ENCODE results near the gene CDC5L. TPM values are rescaled to one million over a fixed set of nuclear protein-coding genes. Genes with fewer than 3 reads are reported as not detected.

Gene CDC5L
- total RNA-seq, 1 experiment from 2014 or later: 24.6 TPM

DNA sequence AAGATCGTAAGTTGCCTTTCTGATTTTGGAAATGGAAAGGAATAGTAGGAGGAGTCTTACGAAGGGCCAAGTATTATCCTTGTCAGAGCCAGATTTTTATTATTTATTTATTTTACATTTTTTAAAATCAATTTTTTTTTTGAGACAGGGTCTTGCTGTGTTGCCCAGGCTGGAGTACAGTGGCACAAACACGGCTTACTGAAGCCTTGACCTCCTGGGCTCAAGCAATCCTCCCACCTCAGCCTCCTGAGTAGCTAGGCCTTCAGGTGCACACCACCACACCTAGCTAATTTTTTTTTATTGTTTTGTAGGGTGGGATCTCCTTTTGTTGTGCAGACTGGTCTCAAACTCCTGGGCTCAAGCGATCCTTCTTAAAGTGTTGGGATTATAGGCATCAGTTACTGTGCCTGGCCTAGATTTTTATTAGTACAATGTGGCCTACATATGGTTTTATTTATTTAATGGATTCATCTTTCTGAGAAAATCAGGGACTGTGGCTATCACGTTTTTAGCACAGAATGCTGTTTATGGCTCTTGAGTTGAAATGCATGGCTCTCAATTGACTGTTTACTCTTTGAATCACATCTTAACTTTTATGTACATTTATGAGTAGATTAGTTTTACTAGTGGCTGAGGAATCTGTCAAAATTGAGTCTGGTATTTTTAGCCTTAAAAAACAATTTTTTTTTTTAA lies 16.7 kb downstream of the CDC5L start:
- DNase-seq (ENCODE audit: low read depth, low spot score): no peak
- Histone ChIP-seq H3K9ac (ENCODE audit: low read length) (no peak overlapping the region), H3K36me3 (ENCODE audit: control insufficient read depth in 1 of 2, insufficient read depth in 2 of 2, low read length in 2 of 2) (peaks cover 32 to 41% of the 10 kb centered on the region in 2 experiments), H3K27ac (ENCODE audit: low read depth, low read length) (no peak overlapping the region), H3K4me3 (replicated peaks in 1 of 2; ENCODE audit: low read depth in 1 of 2, low read length in 2 of 2) (no peak overlapping the region), H4K20me1 (ENCODE audit: insufficient read depth) (no peaks in the 10 kb centered on the region), H3K4me1 (ENCODE audit: control insufficient read depth in 1 of 2, insufficient read depth in 2 of 2, low read length in 2 of 2) (no peaks in the 10 kb centered on the region), H3K27me3 (ENCODE audit: insufficient read depth, low read length) (no peaks in the 10 kb centered on the region), H3K4me2 (ENCODE audit: low read length) (no peak overlapping the region), H3K9me2 (ENCODE audit: insufficient read depth) (no peaks in the 10 kb centered on the region), H2AFZ (ENCODE audit: low read depth, low read length, poor library complexity, severe bottlenecking) (no peak overlapping the region), H3K9me3 (ENCODE audit: control insufficient read depth in 1 of 2, insufficient read depth in 1 of 2, low read depth in 1 of 2, low read length in 2 of 2) (no peaks in the 10 kb centered on the region), H3K79me2 (ENCODE audit: insufficient read depth, low read length) (peaks cover 53% of the 10 kb centered on the region)
- TF ChIP-seq SIN3A (IDR thresholded peaks at IDR 0.05; ENCODE audit: low read depth) (no peak), EZH2 (IDR thresholded peaks at IDR 0.05) (no peak)
- ChIA-PET RAD21 (ENCODE audit: low non-redundant PET in 1 of 2, low total read pairs in 2 of 2, uncharacterized antibody in 2 of 2, unreplicated experiment in 2 of 2) (no interaction called here), CTCF (no interaction called here), POLR2A (interaction anchor here (0.6 kb wide), 1 partner anchor 277 kb away, joined by 5 read pairs; the partner anchor contains the start of genes MRPL14 and TMEM63B)
- intact Hi-C loops (cut with micrococcal nuclease): no loop called here
- no TSS peak for BruUV-seq (replicated peaks)
- no peak for ATAC-seq

DNA sequence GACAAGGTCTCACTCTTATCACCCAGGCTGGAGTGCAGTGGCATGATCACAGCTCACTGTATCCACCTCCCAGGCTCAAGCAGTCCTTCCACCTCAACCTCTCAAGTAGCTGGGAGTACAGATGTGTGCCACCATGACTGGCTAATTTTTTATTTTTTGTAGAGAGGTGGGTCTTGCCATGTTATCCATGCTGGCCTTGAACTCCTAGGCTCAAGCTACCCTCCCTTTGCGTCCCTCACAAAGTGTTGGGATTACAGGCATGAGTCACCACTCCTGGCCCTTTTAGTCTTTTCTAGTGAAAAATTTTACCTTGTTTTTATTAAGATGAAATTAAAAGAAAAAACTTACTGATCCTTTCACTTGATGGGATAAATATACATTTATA lies 17.2 kb downstream of the CDC5L start:
- H3K9ac ChIP-seq (ENCODE audit: low read length): no peak overlapping the region
- RAD21 ChIA-PET (ENCODE audit: low non-redundant PET in 1 of 2, low total read pairs in 2 of 2, uncharacterized antibody in 2 of 2, unreplicated experiment in 2 of 2): no interaction called here
- TF ChIP-seq ZNF274 (IDR thresholded peaks at IDR 0.05; ENCODE audit: low read depth, low read length): no peak
- no peak for TF ChIP-seq ZFX (IDR thresholded peaks at IDR 0.05)
- TF ChIP-seq FOSL1 (IDR thresholded peaks at IDR 0.05; ENCODE audit: low read depth): no peak
- TF ChIP-seq SIN3A (IDR thresholded peaks at IDR 0.05; ENCODE audit: low read depth): no peak
- TF ChIP-seq, protein P1, sequence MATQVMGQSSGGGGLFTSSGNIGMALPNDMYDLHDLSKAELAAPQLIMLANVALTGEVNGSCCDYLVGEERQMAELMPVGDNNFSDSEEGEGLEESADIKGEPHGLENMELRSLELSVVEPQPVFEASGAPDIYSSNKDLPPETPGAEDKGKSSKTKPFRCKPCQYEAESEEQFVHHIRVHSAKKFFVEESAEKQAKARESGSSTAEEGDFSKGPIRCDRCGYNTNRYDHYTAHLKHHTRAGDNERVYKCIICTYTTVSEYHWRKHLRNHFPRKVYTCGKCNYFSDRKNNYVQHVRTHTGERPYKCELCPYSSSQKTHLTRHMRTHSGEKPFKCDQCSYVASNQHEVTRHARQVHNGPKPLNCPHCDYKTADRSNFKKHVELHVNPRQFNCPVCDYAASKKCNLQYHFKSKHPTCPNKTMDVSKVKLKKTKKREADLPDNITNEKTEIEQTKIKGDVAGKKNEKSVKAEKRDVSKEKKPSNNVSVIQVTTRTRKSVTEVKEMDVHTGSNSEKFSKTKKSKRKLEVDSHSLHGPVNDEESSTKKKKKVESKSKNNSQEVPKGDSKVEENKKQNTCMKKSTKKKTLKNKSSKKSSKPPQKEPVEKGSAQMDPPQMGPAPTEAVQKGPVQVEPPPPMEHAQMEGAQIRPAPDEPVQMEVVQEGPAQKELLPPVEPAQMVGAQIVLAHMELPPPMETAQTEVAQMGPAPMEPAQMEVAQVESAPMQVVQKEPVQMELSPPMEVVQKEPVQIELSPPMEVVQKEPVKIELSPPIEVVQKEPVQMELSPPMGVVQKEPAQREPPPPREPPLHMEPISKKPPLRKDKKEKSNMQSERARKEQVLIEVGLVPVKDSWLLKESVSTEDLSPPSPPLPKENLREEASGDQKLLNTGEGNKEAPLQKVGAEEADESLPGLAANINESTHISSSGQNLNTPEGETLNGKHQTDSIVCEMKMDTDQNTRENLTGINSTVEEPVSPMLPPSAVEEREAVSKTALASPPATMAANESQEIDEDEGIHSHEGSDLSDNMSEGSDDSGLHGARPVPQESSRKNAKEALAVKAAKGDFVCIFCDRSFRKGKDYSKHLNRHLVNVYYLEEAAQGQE (IDR thresholded peaks at IDR 0.05; ENCODE audit: low read depth): no peak
- no peak for TF ChIP-seq SP1 (IDR thresholded peaks at IDR 0.05; ENCODE audit: low read depth)
- TF ChIP-seq POLR2AphosphoS5 (IDR thresholded peaks at IDR 0.05; ENCODE audit: low read depth, low read length): no peak
- no peak for TF ChIP-seq CTCF (IDR thresholded peaks at IDR 0.05 in 2 of 3, conservative IDR thresholded peaks at IDR 0.05 in 1 of 3; ENCODE audit: borderline replicate concordance in 1 of 3, insufficient read depth in 1 of 3, low read depth in 2 of 3, low read length in 2 of 3)
- TF ChIP-seq CBX3 (IDR thresholded peaks at IDR 0.05; ENCODE audit: low read depth): no peak
- no peak for TF ChIP-seq RAD21 (IDR thresholded peaks at IDR 0.05; ENCODE audit: low read depth)
- no peak for TF ChIP-seq ELF1 (IDR thresholded peaks at IDR 0.05; ENCODE audit: borderline replicate concordance, low read depth)
- CTCF ChIA-PET: no interaction called here
- H3K4me1 ChIP-seq (ENCODE audit: control insufficient read depth in 1 of 2, insufficient read depth in 2 of 2, low read length in 2 of 2): no peaks in the 10 kb centered on the region
- H3K9me3 ChIP-seq (ENCODE audit: control insufficient read depth in 1 of 2, insufficient read depth in 1 of 2, low read depth in 1 of 2, low read length in 2 of 2): no peaks in the 10 kb centered on the region
- ATAC-seq: no peak
- no peak for DNase-seq (ENCODE audit: low read depth, low spot score)
- H3K4me3 ChIP-seq (replicated peaks in 1 of 2; ENCODE audit: low read depth in 1 of 2, low read length in 2 of 2): no peak overlapping the region
- H3K27ac ChIP-seq (ENCODE audit: low read depth, low read length): no peak overlapping the region
- no peaks in the 10 kb centered on the region for H3K9me2 ChIP-seq (ENCODE audit: insufficient read depth)
- H3K27me3 ChIP-seq (ENCODE audit: insufficient read depth, low read length): no peaks in the 10 kb centered on the region
- intact Hi-C loops (cut with micrococcal nuclease): no loop called here
- peaks cover 52% of the 10 kb centered on the region for H3K79me2 ChIP-seq (ENCODE audit: insufficient read depth, low read length)
- H2AFZ ChIP-seq (ENCODE audit: low read depth, low read length, poor library complexity, severe bottlenecking): no peak overlapping the region
- POLR2A ChIA-PET: no interaction called here
- H3K4me2 ChIP-seq (ENCODE audit: low read length): no peak overlapping the region
- H4K20me1 ChIP-seq (ENCODE audit: insufficient read depth): no peaks in the 10 kb centered on the region
- H3K36me3 ChIP-seq (ENCODE audit: control insufficient read depth in 1 of 2, insufficient read depth in 2 of 2, low read length in 2 of 2): peaks cover 36 to 44% of the 10 kb centered on the region in 2 experiments
- BruUV-seq (replicated peaks): no TSS peak
